Epithelial cell of esophagus (primary cell): Measurements from ENCODE around the gene TAGLN.
"Not testable (repeated sequence)": the region's sequence is repeated elsewhere in the genome, so short reads cannot be mapped to it uniquely, and the experiment has no call there.

Source experiments
- DNase-seq: peaks from one replicate; pipeline ENCODE4 v3.0.0; 2010; ENCODE audit warnings: low read depth
- H3K4me3 ChIP-seq: 2 replicates; pipeline ENCODE4 v1.5.1; 2011; ENCODE audit warnings: mild to moderate bottlenecking, low read length, control low read depth
- TF ChIP-seq, protein P1 (sequence below): IDR thresholded peaks from 2 replicates; pipeline ENCODE4 v1.5.1; 2011; ENCODE audit warnings: low read depth, mild to moderate bottlenecking, low read length, control low read depth, inconsistent platforms; ENCODE audit not compliant: insufficient read depth; ENCODE audit errors: missing control alignments

The TAGLN gene

DNA sequence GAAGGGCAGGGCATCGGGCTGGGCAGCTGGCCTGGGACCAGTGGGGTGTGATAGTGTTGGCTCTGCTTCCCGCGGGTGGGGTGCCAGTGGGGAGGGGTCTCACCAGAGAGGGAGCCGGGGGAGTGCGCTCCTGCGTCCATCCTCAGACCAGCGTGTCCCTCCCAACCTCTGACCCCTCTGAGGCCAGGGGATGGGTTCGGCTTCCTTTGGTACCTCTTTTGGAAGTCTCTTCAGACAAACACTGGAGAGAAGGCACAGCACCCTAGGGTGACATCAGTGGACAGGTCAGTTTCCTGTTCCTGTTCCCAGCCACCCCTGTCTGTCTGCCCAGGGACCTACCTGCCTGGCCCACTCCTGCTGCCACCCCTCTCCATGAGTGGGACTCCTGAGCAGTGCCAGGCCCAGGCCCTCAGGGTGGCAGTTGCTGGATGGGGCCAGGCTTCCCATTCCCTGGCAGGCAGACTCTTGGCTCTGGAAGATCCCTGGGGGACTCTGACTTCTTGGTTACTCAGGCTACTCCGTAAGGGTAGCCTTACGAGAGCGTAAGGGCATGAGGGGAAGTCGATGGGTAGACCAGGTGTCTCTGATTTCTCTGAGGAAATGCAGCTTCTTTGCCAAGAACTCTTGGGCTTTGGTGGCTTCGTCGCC lies 2.6 kb downstream of the TAGLN start:
- H3K4me3 ChIP-seq: no peak overlapping the region
- TF ChIP-seq, protein P1, sequence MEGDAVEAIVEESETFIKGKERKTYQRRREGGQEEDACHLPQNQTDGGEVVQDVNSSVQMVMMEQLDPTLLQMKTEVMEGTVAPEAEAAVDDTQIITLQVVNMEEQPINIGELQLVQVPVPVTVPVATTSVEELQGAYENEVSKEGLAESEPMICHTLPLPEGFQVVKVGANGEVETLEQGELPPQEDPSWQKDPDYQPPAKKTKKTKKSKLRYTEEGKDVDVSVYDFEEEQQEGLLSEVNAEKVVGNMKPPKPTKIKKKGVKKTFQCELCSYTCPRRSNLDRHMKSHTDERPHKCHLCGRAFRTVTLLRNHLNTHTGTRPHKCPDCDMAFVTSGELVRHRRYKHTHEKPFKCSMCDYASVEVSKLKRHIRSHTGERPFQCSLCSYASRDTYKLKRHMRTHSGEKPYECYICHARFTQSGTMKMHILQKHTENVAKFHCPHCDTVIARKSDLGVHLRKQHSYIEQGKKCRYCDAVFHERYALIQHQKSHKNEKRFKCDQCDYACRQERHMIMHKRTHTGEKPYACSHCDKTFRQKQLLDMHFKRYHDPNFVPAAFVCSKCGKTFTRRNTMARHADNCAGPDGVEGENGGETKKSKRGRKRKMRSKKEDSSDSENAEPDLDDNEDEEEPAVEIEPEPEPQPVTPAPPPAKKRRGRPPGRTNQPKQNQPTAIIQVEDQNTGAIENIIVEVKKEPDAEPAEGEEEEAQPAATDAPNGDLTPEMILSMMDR: no peak
- no peak for DNase-seq

DNA sequence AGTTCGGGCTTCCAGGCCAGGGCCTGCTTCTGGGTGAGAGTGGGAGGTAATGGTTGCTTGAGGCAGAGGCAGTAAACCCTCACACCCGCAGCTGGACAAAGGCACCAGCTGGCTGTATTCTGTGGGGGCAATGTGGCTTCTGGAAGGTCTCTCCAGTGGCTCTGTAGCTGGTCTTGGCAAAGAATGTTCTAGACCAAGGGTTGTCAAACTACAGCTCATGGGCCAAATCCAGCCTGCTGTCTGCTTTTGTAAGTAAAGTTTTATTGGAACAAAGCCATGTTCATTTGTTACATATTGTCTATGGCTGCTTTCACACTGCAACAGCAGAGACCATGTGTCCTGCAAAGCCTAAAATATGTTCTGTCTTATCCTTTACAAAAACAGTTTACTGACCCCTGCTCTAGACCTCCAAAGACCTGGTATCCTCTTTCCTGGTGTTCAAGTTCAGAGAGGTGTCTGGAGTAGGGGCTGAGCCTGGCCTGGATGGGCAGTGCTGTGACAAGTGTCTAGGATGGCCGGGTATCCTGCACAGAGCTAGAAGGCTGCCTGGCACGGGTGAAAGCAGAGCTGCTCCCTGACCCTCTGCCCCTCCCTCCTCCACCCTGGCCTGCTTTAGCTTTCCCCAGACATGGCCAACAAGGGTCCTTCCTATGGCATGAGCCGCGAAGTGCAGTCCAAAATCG lies 3.4 kb downstream of the TAGLN start:
- H3K4me3 ChIP-seq: no peak overlapping the region
- DNase-seq: no peak
- TF ChIP-seq, protein P1: no peak

DNA sequence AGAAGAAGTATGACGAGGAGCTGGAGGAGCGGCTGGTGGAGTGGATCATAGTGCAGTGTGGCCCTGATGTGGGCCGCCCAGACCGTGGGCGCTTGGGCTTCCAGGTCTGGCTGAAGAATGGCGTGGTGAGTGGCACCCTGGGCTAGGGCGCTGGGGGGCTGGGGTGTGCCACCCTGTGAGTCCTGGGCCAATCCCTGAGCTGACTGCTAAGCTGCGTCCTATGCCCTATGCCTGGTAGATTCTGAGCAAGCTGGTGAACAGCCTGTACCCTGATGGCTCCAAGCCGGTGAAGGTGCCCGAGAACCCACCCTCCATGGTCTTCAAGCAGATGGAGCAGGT lies 3.9 kb downstream of the TAGLN start:
- no peak overlapping the region for H3K4me3 ChIP-seq
- TF ChIP-seq, protein P1: no peak
- DNase-seq: no peak

DNA sequence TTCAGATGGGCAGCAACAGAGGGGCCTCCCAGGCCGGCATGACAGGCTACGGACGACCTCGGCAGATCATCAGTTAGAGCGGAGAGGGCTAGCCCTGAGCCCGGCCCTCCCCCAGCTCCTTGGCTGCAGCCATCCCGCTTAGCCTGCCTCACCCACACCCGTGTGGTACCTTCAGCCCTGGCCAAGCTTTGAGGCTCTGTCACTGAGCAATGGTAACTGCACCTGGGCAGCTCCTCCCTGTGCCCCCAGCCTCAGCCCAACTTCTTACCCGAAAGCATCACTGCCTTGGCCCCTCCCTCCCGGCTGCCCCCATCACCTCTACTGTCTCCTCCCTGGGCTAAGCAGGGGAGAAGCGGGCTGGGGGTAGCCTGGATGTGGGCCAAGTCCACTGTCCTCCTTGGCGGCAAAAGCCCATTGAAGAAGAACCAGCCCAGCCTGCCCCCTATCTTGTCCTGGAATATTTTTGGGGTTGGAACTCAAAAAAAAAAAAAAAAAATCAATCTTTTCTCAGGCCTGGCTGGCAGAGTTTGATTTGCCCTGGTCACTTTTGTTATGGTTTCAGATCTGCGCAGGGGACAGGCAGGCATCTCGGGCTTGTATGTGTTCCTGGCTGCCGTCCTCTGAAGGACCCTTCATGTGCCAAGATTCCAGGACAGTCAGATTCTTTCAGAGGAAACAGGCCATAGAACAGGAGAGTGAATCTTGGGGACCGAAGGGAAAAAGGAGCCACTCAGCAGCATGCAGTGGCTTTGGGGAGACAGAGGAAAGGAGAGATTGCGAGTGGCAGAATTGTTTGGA lies 5.3 kb downstream of the TAGLN start:
- TF ChIP-seq, protein P1: no peak
- no peak overlapping the region for H3K4me3 ChIP-seq

DNA sequence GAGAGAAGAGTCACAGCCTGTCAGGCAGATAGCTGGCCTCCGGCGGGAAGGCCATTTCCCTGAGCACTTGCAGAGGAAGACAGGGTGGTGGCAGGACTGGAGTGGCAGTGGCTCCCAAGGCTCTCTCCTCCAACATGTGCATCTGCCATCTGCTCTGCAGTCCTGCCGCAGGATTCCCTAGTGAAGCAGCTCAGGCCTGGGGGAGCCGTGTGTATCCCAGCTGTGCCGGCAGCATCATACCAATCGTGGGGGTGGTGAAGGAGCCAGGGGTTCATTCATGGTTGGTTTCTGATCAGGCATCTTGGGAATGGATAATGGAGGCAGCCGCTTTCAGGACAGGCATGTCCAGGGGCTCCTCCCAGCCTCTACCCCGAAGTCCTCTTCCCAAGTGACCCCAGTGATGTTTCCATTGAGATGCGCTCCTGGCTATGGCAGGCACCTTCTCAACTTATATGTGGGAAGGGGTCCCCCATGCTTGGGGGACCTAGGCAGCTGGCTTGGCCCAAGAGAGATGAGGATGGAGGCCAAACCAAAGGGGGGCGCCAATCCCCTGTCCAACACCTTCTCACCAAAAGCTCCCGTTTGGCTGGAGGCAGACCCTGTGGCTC lies 6.1 kb downstream of the TAGLN start:
- no peak for DNase-seq
- H3K4me3 ChIP-seq: no peak overlapping the region
- TF ChIP-seq, protein P1: no peak

More for the DNA sequence above, 5.3 kb downstream of the TAGLN start:
- DNase-seq: no peak

DNA sequence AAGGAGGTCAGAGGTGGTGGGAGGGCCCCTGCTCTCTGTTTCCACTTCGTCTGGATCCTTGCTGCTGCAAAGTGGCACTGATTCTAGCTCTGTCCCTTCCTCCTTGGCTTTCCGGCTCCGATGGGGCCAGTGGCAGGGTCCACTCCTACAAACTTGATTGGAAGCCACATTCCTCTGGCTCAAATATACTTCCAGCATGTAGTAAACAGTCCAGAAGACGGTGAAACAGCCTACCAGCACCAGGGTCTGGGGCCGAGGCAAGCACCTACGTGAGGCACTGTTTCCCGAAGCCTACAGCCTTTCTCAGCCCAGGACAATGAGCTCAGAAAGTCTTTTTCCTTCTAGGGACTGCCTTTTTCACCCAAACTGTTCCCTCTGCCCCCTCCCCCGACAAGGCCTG lies 6.9 kb downstream of the TAGLN start:
- not testable (repeated sequence) for DNase-seq, H3K4me3 ChIP-seq

DNA sequence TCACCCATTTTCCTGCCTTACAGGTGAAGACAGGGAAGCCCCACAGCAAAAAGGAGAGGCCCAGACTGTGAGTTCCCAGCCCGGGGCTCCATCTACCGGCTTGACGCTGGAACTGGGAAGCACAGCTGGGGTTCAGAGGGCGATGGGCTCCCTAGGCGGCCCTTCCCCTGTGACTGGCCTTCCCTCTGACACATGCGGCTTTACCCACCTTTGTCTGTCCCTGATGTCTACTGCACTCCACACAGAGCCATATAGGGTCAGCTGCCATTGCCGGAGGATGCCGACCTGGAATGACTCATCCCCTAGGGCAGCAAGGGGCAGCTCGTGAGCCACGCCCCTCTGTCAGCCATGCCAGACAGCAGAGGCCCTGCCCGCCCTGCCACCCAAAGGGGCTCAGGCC lies 7.7 kb downstream of the TAGLN start:
- not testable (repeated sequence) for H3K4me3 ChIP-seq, DNase-seq

DNA sequence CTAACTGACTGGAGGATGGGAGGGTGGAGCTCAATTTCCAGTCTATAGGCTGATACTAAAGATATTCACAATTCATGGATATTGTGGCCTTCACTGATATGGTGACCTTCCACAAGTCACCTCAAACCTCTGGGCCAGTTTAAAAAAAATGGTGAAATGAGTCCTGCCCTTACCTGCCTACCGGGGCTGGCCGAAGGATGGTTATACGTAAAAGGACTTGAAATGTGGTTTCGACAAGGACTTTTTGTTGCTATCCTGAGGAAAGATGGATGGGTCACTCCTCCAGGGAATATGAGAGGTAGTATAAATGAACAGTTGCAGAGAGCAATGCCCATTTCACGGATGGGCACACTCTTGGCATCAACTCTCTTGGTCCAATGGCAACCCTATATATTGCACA lies 8.3 kb downstream of the TAGLN start:
- not testable (repeated sequence) for DNase-seq

DNA sequence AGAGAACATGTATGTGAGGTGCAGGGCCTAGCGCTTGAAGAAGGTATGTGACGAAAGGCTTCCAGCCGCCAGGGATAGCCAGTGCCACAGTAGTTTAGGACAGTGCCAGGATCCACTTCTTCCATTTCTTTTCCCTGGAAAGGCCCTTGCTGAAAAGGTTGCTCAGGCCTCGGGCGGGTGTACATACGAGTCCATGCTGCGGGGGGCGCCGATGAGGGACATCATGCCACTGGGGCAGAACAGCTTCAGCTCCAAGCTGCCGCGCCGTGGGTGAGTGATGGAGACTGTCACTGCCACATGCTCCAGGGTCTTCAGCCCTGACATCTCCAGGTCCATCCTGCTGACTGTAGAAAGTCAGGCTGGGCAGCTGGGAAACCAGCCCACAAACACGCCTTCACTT lies 9.5 kb downstream of the TAGLN start:
- H3K4me3 ChIP-seq, DNase-seq: not testable (repeated sequence)

More for the DNA sequence above, 8.3 kb downstream of the TAGLN start:
- not testable (repeated sequence) for H3K4me3 ChIP-seq

DNA sequence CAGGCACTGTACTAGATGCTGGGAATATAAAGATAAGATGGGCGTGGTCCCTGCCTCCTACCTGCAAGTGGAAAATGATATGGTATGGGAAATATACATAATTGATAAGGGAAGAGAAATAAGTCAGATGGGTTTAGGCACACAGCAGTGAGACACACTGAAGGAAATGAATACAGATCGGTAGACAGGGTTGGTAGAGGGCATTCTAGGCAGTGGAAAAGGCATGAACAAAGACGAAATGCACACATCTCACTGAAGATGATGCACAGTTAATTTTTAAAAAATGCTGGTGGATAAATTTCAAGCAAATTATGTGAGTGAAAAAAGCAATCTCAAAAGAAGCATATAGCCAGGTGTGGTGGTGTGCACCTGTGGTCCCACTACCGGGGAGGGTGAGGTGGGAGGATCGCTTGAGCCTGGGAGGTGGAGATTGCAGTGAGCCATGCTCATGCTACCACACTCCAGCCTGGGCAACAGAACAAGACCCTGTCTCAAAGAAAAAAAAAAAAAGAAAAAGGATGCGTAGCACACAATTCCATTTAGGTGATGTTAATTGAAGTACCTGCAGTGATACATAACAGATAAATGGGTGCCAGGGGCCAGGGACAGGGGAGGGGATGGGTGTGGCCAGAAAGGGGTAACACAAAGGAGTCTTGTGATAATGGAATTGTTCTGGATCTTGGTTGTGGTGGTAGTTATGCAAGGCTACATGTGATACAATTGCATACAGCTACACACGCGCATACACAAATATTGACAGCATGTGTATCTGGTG lies 10.4 kb downstream of the TAGLN start:
- H3K4me3 ChIP-seq: not testable (repeated sequence)
- DNase-seq: peak; percentile 19
